Colonic mucosa (tissue), 4 donors: ENCODE data around the gene NCOA7. TPM values are rescaled to one million over a fixed set of nuclear protein-coding genes. Genes with fewer than 3 reads are reported as not detected.

Experiments
- DNase-seq: peaks from one replicate; pipeline ENCODE4 v3.0.0-alpha.2; 2020
- H3K27ac ChIP-seq: fragments of 200-600 bp; one replicate; pipeline ENCODE4 v1.8.0; 2021
- H3K27me3 ChIP-seq: fragments of 200-600 bp; one replicate; pipeline ENCODE4 v1.8.0; 2021
- H3K36me3 ChIP-seq: fragments of 200-600 bp; one replicate; pipeline ENCODE4 v1.8.0; 2021
- H3K4me1 ChIP-seq: fragments of 200-600 bp; one replicate; pipeline ENCODE4 v1.8.0; 2021; ENCODE audit warnings: mild to moderate bottlenecking
- H3K4me3 ChIP-seq: fragments of 200-600 bp; one replicate; pipeline ENCODE4 v1.8.0; 2021
- H3K9ac ChIP-seq, 2 donors: one replicate each; pipeline ENCODE4 v1.7.0; 2013; ENCODE audit warnings: control low read depth in 2 of 2, low read depth in 2 of 2, low read length in 2 of 2
- H3K9me3 ChIP-seq: fragments of 200-600 bp; one replicate; pipeline ENCODE4 v1.8.0; 2021
- intact Hi-C: fragments of 100-400 bp; cut with DNase I; formaldehyde crosslinking; loops from one replicate; pipeline ENCODE4 v1.14.1; 2022
- total RNA-seq, 2 donors: library from RNA; stranded (reverse); fragmentation: NEBNext Ultra II Directional in 1 of 2; extraction: Animal tissue kit (Norgen Biotek cat#: 25700) in 1 of 2; gene quantifications; one replicate each; pipeline ENCODE4 v1.2.1, GENCODE V29; 2021
- TF ChIP-seq, protein P1 (sequence below): fragments of 200-600 bp; IDR thresholded peaks from one replicate; pipeline ENCODE4 v1.8.0; 2022; ENCODE audit warnings: antibody characterized with exemption, mild to moderate bottlenecking
- donor health status: healthy.
- donor health status: DM: no; HTN: no; CAD: no.
- donor health status: DM: no; HTN: no; CAD: no.

The NCOA7 gene
- total RNA-seq, 2 donors from 2014 or later: 24.9 to 59.3 TPM

DNA sequence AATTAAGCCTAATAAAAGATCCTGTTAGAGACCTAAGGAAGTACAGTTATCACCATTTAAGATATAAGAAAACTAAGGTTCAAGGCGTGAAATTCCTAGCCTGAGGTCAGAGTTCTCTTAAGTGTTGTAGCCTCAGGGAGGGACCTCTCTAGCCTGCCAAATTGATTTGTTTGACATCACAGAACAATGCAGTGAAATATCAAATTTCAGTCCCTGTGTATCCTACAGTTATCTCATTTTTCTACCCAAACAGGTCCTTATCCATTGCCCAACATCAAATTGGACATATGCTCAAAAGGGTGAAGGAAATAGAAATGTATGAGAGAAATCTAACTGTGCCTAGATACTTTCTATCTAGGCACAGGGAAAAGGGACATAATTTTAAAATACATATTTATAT, 63.0 kb downstream of the NCOA7 start:
- no peak for DNase-seq
- no peak overlapping the region for H3K27ac ChIP-seq
- H3K9ac ChIP-seq: no peak overlapping the region
- no peaks in the 10 kb centered on the region for H3K4me1 ChIP-seq
- no peaks in the 10 kb centered on the region for H3K27me3 ChIP-seq
- TF ChIP-seq, protein P1, sequence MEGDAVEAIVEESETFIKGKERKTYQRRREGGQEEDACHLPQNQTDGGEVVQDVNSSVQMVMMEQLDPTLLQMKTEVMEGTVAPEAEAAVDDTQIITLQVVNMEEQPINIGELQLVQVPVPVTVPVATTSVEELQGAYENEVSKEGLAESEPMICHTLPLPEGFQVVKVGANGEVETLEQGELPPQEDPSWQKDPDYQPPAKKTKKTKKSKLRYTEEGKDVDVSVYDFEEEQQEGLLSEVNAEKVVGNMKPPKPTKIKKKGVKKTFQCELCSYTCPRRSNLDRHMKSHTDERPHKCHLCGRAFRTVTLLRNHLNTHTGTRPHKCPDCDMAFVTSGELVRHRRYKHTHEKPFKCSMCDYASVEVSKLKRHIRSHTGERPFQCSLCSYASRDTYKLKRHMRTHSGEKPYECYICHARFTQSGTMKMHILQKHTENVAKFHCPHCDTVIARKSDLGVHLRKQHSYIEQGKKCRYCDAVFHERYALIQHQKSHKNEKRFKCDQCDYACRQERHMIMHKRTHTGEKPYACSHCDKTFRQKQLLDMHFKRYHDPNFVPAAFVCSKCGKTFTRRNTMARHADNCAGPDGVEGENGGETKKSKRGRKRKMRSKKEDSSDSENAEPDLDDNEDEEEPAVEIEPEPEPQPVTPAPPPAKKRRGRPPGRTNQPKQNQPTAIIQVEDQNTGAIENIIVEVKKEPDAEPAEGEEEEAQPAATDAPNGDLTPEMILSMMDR: no peak
- no peak overlapping the region for H3K4me3 ChIP-seq
- intact Hi-C loops: no loop called here
- no peaks in the 10 kb centered on the region for H3K9me3 ChIP-seq
- no peaks in the 10 kb centered on the region for H3K36me3 ChIP-seq

DNA sequence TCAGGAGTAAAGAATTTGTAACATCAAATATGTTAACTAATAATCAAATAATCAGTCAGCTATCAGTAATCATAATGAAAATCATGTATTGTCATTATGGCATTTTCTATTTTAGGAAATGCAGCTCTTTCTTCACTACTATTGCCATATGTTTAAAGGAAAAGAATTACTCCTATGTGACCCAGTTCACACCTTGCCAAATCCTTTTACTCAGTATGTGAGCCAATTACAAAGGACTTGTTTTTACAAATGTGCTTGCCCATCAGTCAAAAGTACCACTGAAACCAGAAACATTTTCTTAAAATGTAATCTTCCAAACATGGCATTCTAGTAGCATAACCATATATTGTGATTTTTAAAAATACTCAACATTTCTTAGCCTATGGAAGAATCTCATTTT, 63.6 kb downstream of the NCOA7 start:
- Histone ChIP-seq H3K36me3 (no peaks in the 10 kb centered on the region), H3K9me3 (no peaks in the 10 kb centered on the region), H3K27me3 (no peaks in the 10 kb centered on the region), H3K4me3 (no peak overlapping the region), H3K9ac (no peak overlapping the region), H3K4me1 (no peaks in the 10 kb centered on the region), H3K27ac (no peak overlapping the region)
- TF ChIP-seq, protein P1: no peak
- intact Hi-C loops: no loop called here
- no peak for DNase-seq

DNA sequence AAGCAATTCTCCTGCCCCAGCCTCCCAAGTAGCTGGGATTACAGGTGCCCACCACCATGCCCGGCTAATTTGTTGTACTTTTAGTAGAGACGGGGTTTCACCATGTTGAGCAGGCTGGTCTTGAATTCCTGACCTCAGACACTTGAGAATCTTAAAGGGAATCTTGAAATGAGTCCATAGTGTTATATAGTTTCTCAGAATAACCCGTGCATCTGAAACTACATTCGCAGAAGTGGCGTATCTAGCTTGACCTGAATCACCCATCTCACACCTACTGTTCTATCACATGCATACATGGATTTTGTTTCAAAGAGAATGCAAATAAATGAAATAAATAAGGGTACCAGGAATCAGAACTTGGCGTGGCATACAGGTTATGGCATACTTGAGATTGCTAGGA, 65.0 kb downstream of the NCOA7 start:
- intact Hi-C loops: no loop called here
- Histone ChIP-seq H3K4me3 (no peak overlapping the region), H3K27me3 (no peaks in the 10 kb centered on the region), H3K27ac (no peak overlapping the region), H3K36me3 (no peaks in the 10 kb centered on the region), H3K4me1 (no peaks in the 10 kb centered on the region), H3K9ac (no peak overlapping the region), H3K9me3 (no peaks in the 10 kb centered on the region)
- no peak for DNase-seq
- TF ChIP-seq, protein P1: no peak

DNA sequence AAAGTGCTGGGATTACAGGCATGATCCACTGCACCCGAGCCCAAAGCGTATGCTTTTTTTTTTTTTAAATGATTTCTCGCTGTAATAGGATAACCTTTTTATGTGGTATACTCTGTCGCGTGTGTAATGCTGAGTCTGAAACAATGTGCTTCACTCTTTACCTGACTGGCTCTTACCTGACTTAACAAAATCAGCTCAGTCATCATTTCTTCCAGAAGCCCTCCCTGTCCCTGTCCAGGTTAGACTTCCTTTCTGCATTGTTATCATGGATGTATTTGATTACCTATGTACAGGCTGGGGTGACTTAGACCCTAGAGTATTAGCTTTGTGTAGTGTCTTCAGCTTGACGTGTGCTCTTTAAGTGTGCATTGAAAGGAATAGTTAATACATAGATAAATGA, 67.1 kb downstream of the NCOA7 start:
- Histone ChIP-seq H3K9ac (no peak overlapping the region), H3K9me3 (no peaks in the 10 kb centered on the region), H3K4me3 (no peak overlapping the region), H3K27ac (no peak overlapping the region), H3K4me1 (no peaks in the 10 kb centered on the region), H3K27me3 (no peaks in the 10 kb centered on the region), H3K36me3 (no peaks in the 10 kb centered on the region)
- DNase-seq: no peak
- intact Hi-C loops: loop anchor here (2.0 kb wide), 1 partner anchor 95 kb away; no protein-coding TSS in a partner anchor
- TF ChIP-seq, protein P1: no peak

DNA sequence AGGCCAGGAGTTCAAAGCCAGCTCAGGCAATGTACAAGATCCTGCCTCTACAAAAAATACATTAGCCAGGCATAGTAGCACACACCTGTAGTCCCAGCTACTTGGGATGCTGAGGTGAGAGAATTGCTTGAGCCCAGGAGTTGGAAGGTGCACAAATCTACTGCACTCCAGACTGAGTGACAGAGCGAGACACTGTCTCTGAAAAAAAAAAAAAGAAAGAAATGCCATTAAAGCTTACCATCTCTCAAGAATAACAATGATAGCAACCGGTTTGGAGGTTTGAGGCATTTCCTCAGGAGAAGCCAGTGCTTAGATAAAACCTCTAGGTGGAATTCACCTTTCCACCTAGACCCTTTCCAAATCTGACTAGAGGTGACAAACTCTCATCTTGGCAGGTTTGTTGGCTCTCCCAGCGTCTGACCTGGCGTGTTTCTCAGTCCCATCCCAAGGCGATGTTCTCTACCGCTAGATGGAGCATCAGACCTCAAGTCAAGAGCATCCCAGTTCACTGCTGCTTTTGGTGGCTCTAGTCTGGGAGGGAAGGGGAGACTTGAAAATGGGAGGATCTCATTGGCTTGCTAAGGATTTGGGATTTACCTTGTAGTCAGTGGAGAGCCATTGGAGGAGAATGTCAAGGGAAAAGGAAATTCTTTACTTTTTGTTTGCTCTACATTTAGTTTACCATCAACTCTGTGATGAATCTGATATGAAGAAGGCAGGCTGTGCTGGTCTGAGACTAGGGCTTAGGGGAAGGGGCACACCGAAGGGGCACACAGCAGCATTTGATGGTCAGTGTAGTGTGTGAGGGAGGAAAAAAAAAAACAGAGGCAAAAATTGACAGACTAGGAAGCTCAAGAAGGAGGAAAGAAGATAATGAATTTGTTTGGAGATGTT, 67.9 kb downstream of the NCOA7 start:
- no peaks in the 10 kb centered on the region for H3K4me1 ChIP-seq
- intact Hi-C loops: loop anchor here (2.0 kb wide), 1 partner anchor 94 kb away; no protein-coding TSS in a partner anchor
- no peak overlapping the region for H3K4me3 ChIP-seq
- TF ChIP-seq, protein P1: peak; percentile 63
- H3K9ac ChIP-seq: no peak overlapping the region
- no peaks in the 10 kb centered on the region for H3K9me3 ChIP-seq
- H3K27me3 ChIP-seq: no peaks in the 10 kb centered on the region
- no peaks in the 10 kb centered on the region for H3K36me3 ChIP-seq
- H3K27ac ChIP-seq: no peak overlapping the region
- DNase-seq: peak; percentile 72
